HG02571 (cell line): ENCODE measurements around the gene CDHR2.
"Not testable (repeated sequence)": the region's sequence is repeated elsewhere in the genome, so short reads cannot be mapped to it uniquely, and the experiment has no call there.

Experiments
- ATAC-seq: cut with Tn5 transposase; IDR thresholded peaks from one replicate; pipeline ENCODE4 v1.9.1; 2021; ENCODE audit warnings: mild to moderate bottlenecking, moderate library complexity; ENCODE audit not compliant: unreplicated experiment

CDHR2 gene

GRCh38 chr5:176568657-176569056 lies 19.5 kb downstream of the CDHR2 start:
- ATAC-seq = no peak

- no peak for ATAC-seq
Measured at GRCh38 chr5:176570044-176570443, 20.9 kb downstream of the CDHR2 start.

GRCh38 chr5:176573564-176574296 lies 24.6 kb downstream of the CDHR2 start:
- peak; percentile 56 for ATAC-seq

- no peak for ATAC-seq
Measured at GRCh38 chr5:176574297-176574591, 25.1 kb downstream of the CDHR2 start.

- no peak for ATAC-seq
Measured at GRCh38 chr5:176575066-176575465, 25.9 kb downstream of the CDHR2 start.

GRCh38 chr5:176575488-176576422 lies 26.6 kb downstream of the CDHR2 start:
- no peak for ATAC-seq

- no peak for ATAC-seq
Measured at GRCh38 chr5:176577312-176578176, 28.4 kb downstream of the CDHR2 start.

- ATAC-seq = no peak
Measured at GRCh38 chr5:176578391-176578808, 29.3 kb downstream of the CDHR2 start.

- ATAC-seq = no peak
Measured at GRCh38 chr5:176579323-176579722, 30.2 kb downstream of the CDHR2 start.

- ATAC-seq = no peak
Measured at GRCh38 chr5:176581361-176581760, 32.2 kb downstream of the CDHR2 start.

- ATAC-seq = no peak
Measured at GRCh38 chr5:176583076-176583475, 33.9 kb downstream of the CDHR2 start.

- ATAC-seq = no peak
Measured at GRCh38 chr5:176587398-176587797, 38.3 kb downstream of the CDHR2 start.

- ATAC-seq = no peak
Measured at GRCh38 chr5:176588297-176588696, 39.2 kb downstream of the CDHR2 start.

- no peak for ATAC-seq
Measured at GRCh38 chr5:176589039-176589769, 40.1 kb downstream of the CDHR2 start.

GRCh38 chr5:176590035-176590717 lies 41.0 kb downstream of the CDHR2 start:
- ATAC-seq = no peak

- not testable (repeated sequence) for ATAC-seq
Measured at GRCh38 chr5:176591667-176592066, 42.5 kb downstream of the CDHR2 start.

- no peak for ATAC-seq
Measured at GRCh38 chr5:176592573-176592972, 43.4 kb downstream of the CDHR2 start.

GRCh38 chr5:176593273-176593869 lies 44.2 kb downstream of the CDHR2 start:
- ATAC-seq = no peak

- ATAC-seq = no peak
Measured at GRCh38 chr5:176594554-176594953, 45.4 kb downstream of the CDHR2 start.
